Stimulated activated naive CD4-positive, alpha-beta T cell (primary cell): Measurements from ENCODE around the gene UBE2J2.

Experiments
- DNase-seq, 6 experiments: peaks; one replicate each; lab custom pipeline; 2025; lab: John Stamatoyannopoulos, UW

The UBE2J2 gene

DNA sequence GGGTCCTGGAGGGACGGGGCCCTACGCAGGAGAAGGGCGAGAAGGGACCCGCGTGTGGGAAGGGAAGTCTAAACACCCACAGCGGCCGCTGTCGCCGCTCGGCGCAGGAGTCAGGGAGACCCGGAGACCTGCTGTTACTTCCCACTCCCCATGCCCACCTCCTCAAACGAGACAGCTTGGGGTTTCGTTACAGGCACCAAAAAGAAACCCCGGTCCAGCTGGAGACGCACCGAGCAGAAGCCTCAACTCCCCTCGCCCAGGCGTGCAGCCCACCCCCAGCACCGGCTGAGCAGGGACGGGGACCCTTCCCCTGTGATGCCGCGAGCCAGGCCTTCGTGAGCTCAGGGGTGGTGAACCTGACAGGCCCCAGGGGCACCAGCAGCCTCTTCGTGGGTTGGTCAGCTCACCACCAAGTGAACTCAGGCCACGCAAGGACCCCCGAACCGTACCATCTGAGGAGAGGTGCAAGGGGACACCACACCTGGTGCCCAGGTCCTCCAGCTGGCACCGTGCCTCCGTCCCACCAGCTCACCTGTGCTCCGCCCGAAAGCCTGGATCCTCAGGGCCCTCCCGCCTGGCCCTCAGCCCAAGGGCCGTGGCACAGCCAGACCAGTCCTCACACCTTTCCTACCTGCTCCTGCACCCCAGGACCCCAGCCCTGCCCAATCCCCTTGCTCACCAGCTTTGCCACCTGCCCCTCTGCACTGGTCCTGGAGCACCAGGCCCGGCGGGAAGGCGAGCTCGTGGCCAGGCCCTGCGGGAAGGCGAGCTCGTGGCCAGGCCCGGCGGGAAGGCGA is 46.9 kb downstream of the UBE2J2 start:
- DNase-seq = no peak

DNA sequence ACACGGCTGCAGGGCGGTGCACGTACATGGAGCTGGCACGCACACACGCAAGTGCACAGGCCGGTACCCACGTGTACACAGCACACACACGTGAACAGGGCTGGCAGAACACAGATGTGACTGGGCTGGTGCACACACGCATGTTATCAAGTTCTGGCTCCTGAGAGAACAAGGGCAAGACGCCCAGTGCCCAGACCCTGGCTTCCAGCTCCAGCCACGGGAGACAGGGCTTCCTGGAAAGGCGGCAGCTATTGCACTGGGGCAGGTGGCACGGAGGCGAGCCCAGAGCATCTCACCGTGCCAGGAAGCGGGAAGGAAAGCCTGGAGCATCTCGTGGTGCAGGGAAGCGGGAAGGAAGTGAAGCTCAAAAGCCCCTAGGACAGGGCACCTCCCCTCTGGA is 47.7 kb downstream of the UBE2J2 start:
- no peak for DNase-seq

DNA sequence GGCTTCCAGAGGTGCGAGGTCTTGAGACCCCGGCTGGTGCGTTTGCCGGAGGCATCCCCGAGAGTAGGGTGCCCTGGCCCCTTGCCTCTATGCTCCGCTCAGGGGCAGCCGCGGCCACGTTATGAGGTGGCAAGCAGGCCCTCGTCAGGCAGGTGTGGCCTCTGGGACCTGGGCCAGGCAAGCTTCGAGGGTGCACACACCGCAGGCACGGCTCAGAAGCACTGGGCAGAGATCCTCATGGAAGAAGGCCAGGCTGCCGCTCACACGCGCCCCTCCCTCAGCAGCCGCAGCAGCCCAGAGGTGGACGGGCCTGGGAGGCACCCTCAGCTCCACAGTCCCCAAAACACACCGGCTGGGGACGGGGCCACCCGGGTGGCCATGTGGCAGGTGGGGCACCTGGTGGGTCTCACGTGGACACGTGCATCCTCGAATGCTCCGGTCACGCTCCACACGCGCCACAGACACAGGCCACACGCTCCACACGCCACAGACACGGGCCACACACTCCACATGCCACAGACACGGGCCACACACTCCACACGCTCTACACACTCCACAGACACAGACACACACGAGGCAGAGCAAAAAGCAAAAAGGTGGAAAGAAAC is 48.3 kb downstream of the UBE2J2 start:
- no peak for DNase-seq

DNA sequence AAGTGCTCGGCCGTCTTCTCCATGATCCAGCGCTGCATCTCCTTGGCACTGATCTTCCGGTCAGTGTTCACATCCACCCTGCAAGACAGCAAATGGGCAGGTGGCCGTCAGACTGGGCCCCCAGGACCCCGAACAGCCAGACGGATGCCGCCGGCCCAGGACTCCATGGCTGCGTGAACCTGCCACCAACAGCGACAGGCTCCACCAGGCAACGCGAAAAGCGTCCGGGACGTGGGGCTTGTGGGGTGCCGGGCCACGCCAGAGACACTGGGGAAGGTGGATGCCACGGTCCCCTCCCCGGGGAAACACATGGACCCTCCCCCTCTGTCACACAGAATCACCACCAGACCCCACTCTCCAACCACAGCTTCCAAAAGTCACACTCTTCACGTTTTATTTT is 49.8 kb downstream of the UBE2J2 start:
- DNase-seq = no peak

DNA sequence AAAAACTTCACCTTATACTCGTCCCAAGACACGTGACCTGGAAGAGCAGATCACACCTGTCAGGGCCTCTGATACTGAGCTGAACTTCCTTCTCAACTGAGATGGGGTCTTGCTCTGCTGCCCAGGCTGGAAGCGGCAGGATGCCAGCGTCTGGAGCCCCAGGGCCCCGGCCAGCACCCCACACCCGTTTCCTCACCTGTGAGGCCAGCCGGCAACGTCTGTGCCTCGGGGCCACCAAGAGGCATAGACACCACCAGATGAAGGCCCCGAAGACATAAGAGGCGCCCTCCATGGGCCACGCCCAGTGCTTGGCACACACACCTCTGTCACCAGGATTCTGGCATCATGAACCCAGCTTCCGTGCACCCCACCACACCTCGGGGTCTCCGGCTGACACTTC is 50.3 kb downstream of the UBE2J2 start:
- no peak for DNase-seq

DNA sequence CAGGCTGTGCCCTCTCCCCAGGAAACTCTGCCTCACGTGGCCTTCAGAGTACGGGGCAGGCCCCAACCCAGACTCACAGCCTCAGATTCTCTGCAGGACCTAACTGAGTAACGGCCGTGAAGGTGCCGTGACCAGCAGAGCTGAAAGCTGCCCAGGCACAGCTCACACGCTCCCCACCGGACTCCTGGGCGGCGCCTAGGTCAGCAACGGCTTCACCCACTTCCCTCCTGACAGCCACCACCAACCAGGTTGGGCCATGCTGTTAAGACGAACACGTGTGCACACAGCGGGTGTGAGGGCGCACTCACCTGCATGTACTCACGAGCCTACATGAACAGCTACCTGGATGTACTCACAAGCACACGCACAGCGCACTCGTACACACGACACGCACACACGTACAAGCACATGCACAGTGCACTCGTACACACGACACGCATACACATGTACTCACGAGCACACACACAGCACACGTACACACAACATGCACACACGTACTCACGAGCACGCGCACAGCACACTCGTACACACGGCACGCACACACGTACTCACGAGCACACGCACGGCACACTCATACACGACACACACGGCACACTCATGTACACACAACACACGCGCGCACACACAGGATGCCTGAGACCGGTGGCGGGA is 51.0 kb downstream of the UBE2J2 start:
- DNase-seq = no peak

DNA sequence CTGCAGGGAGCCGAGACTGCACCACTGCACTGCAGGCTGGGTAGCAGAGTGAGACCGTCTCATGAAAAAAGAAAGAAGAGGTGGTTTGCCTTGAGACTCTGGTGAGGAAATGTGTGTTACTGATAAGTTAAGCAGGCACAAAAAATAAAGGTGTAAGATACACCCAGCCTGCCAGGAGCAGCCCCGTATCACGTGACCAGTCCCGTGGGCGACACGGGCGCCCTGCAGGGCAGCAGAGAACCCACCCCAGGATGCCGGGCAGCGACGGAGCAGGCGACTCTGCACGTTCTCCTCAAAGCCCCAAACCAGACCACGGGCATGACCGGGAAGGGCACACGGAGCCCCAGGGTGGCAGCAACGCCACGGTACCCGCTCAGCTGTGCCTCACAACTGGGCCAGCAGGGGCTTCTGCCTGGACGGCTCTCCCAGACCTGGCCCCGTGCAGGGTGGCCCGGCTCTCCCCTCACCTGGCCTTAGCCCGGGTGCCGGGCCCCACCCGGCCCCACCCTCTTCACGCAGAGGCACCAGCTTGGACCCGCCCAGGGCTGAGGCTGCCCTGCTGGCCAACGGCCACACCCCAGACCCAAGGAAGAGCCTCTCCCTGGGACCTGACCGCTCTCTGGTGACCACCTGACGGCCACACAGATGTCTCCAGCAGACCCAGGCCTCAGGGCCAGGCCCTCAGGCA is 51.6 kb downstream of the UBE2J2 start:
- DNase-seq = no peak

DNA sequence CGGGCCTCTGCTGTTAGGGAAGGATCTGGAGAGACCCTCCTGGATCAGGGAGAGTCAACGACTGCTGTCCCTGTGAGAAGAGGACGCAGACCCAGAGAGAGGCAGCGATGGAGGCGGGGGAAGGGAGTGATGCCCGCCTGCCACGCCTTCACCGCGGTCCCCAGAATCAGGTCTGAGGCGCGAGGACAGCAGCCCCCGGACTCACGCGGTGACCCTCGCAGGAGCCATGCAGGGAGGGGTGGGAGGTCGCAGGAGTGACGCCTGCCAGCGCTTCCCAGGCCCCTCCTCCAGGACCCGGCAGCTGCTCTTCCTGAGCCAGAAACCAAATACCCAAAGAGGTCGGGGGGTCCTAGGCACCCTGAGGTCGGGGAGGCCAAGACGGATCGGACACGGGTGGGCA is 53.5 kb downstream of the UBE2J2 start:
- no peak for DNase-seq

DNA sequence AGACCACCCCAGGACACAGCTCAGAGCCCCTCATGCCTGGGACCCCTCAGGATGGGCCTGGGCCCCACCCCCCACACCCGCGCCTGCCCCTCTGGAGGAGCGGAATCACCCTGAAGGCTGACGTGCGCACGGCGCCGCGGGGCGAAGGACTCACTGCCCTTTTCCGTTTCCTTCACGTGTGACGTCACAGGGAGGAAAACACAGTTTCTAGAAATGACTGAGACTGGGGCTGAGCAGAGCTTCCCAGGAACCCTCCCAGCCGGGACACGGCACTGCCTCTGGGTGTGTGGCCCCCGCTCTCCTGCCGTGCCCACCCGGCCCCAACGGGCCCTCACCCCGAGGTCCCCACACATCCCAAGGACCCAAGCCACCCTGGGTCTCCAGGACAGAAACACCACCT is 54.3 kb downstream of the UBE2J2 start:
- no peak for DNase-seq

DNA sequence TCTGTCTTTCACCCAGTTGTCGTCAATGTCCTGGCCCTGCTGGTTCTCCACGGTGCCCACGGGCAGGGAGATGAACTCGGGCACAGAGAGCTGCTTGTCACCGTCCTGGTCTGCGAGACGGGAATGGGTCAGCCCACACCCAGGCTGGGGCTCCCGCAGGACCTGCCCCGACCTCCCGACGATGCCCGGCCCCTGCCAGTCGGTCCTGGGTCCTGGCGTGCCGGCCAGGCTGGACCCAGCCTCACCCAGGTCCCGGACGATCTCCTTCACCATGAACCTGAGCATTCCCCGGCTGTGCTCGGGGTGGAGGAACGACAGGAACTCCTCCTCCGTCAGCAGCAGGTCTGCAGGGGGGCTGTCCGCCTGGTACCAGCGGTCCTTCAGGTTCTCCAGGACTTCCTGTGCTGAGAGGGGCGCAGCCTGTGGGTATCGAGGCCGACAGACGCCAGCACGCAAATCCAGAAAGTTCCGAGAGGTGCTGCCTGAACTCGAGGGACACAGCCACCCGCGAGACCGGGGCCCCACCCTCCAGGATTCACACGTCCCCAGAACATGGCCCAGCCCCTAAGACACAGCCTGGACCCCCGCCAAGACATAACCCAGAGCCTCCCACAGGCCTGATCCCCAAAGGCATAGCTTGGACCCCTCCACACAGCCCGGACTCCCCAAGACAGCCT is 55.0 kb downstream of the UBE2J2 start:
- no peak for DNase-seq

DNA sequence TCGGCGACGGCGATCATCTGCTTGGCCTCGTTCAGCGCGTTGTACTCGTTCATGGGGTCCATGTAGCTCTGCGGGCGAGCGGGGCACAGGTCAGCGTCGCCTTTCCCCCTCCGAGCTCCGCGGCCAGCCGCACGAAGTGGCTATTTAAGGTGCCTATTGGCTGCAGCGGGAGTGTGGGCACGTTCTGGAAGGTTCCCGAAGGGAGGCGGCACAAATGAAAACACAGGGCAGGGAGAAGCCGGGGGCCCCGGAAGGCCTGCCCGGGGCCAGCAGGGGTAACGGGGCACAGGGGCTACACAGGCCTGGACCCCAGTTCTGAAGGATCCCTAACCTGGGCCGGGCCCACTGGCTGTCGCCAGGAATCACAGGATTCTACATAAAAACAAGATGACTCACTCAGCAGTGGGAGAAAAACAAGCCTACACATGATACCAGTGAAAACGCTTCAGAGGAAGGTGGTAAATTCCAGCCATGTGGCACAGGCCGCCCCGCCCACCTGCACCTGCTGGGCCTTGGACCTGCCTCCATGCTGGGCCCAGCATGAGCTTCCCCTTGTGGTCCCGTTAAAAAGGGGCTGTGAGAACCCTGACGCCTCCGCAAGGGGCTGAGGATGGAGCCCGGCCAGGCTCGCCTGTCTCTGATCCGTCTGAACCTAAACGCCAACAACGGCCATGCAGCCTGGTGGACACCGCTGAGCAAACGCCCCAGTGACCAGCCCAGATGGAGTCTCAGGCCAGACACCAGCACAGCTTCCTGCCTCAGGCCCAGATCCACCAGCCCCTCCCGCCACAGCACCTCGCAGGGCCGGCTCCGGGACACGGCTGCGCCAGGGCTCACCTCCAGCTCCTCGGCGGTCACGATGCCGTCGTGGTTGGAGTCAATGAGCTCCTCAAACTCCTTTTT is 55.8 kb downstream of the UBE2J2 start:
- no peak for DNase-seq

DNA sequence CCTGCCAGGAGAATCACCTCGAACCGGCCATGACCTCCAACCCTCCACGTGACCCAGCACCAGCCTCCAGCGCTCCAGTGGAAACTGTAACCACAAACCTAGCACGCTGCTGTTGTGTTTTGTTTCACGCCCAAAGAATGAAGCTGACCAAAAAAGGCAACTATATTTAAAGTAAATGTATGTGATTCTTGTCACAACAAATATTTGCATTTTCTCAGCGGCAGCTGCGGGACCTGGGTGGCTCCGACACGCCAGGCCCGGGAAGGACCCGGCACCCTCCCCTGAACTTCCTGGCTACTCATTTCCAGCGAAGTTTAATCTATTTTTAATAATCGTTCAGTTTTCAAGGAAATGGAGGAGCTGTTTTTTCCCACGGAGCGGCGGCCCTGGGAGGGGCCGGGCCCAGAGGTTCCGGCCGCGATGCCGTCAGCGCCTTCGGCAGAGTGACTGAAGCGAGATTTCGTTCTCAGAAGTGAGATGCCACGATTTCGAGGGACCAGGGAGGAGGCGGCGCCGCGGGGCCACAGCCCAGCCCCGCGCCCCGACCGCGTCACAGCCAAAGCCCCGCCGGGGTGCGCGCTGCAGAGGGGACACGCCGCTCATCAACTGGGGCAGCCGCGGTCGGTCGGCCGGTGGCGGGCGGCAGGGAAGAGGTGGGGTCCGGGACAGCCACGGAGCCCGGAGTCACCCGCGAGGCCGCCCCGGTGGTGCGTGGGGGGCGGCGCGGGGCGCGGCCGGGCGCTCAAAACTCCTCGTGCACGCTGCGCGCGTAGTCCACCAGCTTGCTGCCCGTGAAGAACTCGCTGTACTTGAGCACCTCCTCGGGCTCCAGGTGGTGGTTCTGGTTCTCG is 56.7 kb downstream of the UBE2J2 start:
- no peak for DNase-seq

DNA sequence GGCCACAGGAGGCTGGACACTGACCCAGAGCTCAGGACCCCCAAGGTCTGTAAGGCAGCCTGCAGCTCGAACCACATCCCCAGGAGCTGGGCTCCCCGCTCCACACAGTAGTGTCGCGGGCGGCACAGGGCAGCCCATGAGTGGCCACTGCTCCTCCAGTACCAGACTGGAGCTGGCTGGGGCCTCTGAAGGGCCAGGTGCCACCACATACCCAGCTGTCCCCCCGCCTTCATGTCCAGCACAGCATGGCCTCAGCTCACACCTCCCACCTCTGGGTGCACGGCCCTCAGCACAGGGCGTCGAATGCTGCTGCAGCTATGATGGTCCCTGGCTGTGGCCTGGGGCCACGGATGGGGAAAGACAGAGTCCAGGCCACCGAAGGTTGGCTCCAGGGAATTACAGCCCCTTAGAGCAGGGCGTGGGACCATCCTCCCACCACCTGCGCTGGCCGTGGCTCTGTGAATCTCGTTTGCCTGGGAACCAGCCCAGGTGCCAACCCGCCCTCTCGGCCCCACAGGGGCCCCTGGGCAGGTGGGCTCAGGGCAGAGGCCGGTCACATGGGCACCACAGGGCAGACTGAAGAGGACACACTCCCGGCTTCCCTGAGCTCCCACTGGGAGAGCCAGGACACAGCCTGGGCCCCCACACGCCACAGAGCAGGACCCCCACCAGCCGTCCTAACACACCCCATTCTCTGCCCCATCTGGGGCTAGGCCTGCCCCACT is 57.6 kb downstream of the UBE2J2 start:
- DNase-seq = no peak

DNA sequence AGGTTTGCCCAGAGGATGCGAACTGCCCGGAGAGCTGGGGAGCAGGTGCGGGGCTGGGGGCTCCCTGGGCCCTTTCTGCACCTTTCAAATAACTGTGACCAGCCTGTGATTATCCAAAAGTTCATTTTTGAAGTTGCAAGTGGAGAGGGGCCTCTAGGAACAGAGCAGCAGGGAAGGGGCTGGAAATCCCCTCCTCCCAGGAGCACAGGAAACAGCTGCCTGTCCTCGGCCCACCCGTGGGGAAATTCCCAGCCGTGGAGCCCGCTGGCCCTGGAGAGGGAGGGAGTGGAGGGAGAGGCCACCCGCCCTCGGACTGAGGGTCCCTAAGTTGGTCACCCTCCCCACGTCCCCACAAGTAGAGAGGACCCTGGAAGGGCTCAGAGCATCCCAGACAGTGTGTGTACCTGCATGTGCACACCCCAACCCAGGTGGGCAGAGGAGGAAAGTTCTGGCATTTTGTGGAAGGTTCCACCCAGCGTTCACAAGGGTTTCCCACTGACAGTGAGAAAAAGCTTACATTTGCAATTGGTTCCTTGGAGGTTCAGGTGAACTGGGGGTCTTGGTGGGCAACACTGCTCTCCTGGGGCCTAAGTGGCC is 58.5 kb downstream of the UBE2J2 start:
- DNase-seq = peak in 1 of 6 experiments; percentile 11

DNA sequence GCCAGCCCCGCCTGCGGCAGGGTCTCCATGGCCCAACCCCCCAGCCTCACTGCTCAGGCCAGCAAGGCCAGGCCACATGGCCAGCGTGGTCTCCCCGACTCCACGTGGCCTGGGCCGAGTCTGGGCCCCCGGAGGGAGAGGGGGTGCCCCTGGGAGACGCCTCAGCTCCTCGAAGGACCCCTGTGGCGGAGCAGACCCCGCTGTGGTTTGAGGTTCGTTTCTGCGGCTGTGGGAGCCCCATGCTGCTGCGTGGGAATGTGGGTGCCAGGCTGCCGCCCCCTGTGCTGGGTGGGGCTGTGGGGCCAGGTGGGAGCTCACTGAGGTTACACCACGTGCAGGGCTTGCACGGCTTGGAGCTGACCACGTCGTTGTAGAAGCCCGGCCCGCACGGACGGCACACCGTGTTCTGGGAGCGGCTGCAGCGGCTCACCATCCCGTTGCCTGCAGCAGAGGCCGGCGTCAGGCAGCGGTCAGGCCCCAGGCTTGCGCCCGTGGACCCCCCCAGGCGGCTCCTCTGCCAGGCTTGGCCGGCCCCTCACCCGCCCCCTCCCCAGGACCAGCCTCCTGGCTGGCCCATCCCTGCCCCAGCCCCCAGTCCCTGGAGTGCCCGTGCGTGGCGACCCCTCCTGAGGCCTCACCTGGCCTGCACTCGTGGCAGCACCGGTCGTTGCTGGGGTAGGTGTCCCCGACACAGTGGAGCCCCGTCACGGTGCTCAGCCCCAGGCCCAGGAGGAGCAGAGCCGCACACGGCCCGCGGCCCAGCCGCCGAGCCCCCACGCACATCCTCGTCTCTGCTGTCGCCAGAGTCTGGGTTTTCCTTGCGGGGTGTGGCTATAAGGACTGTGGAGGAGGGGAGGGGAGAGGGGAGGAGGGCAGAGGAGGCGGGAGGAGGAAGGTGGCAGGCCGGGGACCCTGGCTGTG is 60.0 kb downstream of the UBE2J2 start, which contains the start of gene TNFRSF4:
Gene TNFRSF4, minus strand, starts transcription at position 809 of the 921 bp plus-strand sequence. Its CDS starts 26 bp downstream, at position 783.
- DNase-seq = peak in 1 of 6 experiments; percentile 16

DNA sequence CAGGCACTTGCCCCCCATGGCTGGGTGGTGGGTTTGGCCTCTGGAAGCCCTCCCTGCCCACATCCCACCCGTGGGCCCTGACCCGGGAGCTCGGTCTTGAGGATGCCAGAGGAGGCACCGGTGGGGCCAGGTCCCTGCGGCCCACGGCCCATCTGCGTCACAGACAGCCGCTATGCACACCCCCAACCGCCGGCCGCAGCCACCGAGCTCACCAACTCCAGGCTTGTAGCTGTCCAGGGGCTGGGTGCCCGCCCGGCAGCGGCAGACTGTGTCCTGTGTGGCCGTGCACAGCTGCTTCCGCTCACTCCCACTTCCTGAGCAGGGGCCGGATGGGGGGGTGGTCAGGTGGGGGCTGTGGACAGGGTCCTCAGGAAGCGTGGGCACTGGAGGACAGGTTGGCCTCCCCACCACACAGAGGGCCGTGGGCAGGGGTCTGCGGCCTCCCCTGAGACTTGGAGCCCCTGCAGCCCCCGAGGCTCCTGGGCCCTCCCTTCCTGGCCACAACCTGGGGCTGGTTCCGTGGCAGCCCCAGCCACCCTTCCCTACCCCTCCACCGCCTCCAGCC is 60.8 kb downstream of the UBE2J2 start:
- DNase-seq = no peak
